Neural cell (in vitro differentiated cells): ENCODE data around the gene VPS41. TPM values are rescaled to one million over a fixed set of nuclear protein-coding genes. Genes with fewer than 3 reads are reported as not detected.

Experiments used
- H2AFZ ChIP-seq: fragments of 200-600, 300-800 bp; sonication (generic), shearing (Covaris generic); 2 replicates; pipeline ENCODE4 v1.6.0; 2014; ENCODE audit warnings: low read depth, mild to moderate bottlenecking, antibody characterized with exemption, low read length, moderate library complexity
- H3F3A ChIP-seq: fragments of 200-600 bp; shearing (Covaris generic); 2 replicates; pipeline ENCODE4 v1.6.1; 2016; ENCODE audit warnings: mild to moderate bottlenecking, moderate library complexity, mixed read lengths, antibody characterized with exemption, low read length; ENCODE audit not compliant: insufficient read depth, poor library complexity, severe bottlenecking
- H3K27ac ChIP-seq: fragments of 200-600, 300-800 bp; sonication (generic), shearing (Covaris generic); 2 replicates; pipeline ENCODE4 v1.5.1; 2014; ENCODE audit warnings: mild to moderate bottlenecking, low read length, moderate library complexity
- H3K27me3 ChIP-seq: fragments of 300-800, 200-600 bp; sonication (generic), shearing (Covaris generic); 2 replicates; pipeline ENCODE4 v1.6.0; 2014; ENCODE audit warnings: mild to moderate bottlenecking, low read depth, low read length, moderate library complexity; ENCODE audit not compliant: insufficient read depth
- H3K36me3 ChIP-seq: fragments of 300-800, 200-600 bp; sonication (generic), shearing (Covaris generic); 2 replicates; pipeline ENCODE4 v1.5.1; 2014; ENCODE audit warnings: mild to moderate bottlenecking, antibody characterized with exemption, low read length, moderate library complexity; ENCODE audit not compliant: insufficient read depth
- H3K4me2 ChIP-seq: fragments of 300-800, 200-600 bp; sonication (generic), shearing (Covaris generic); 2 replicates; pipeline ENCODE4 v1.6.0; 2014; ENCODE audit warnings: mild to moderate bottlenecking, low read length
- H3K4me3 ChIP-seq: fragments of 300-800, 200-600 bp; sonication (generic), shearing (Covaris generic); 2 replicates; pipeline ENCODE4 v1.5.1; 2014; ENCODE audit warnings: mild to moderate bottlenecking, low read length, moderate library complexity
- H3K79me2 ChIP-seq: fragments of 200-600 bp; shearing (Covaris generic); replicated peaks from 2 replicates; pipeline ENCODE4 v1.6.0; 2014; ENCODE audit warnings: mild to moderate bottlenecking, low read length, moderate library complexity; ENCODE audit not compliant: insufficient read depth
- H3K9ac ChIP-seq: fragments of 300-800, 200-600 bp; sonication (generic), shearing (Covaris generic); 2 replicates; pipeline ENCODE4 v1.6.1; 2016; ENCODE audit warnings: mild to moderate bottlenecking, low read length, mixed read lengths
- H3K9me2 ChIP-seq: fragments of 200-600 bp; shearing (Covaris generic); 2 replicates; pipeline ENCODE4 v1.6.1; 2016; ENCODE audit warnings: mild to moderate bottlenecking, low read length, mixed read lengths; ENCODE audit not compliant: insufficient read depth
- H3K9me3 ChIP-seq: fragments of 200-600, 300-800 bp; sonication (generic), shearing (Covaris generic); 2 replicates; pipeline ENCODE4 v1.6.1; 2016; ENCODE audit warnings: mild to moderate bottlenecking, mixed run types, low read length, moderate library complexity, mixed read lengths
- H4K20me1 ChIP-seq: fragments of 200-600 bp; shearing (Covaris generic); 2 replicates; pipeline ENCODE4 v1.6.1; 2016; ENCODE audit warnings: mild to moderate bottlenecking, mixed run types; ENCODE audit not compliant: insufficient read depth
- CTCF ChIP-seq: fragments of 450-650 bp; IDR thresholded peaks from 2 replicates; pipeline ENCODE4 v1.5.1; 2014; ENCODE audit warnings: antibody characterized with exemption, mild to moderate bottlenecking, moderate library complexity; ENCODE audit not compliant: poor library complexity, severe bottlenecking
- EP300 ChIP-seq: fragments of 450-650 bp; conservative IDR thresholded peaks from 2 replicates; pipeline ENCODE4 v1.6.1; 2014; ENCODE audit warnings: antibody characterized with exemption, mild to moderate bottlenecking, moderate library complexity; ENCODE audit not compliant: poor library complexity, severe bottlenecking
- EZH2 ChIP-seq: fragments of 200-600, 300-800 bp; shearing (Covaris generic), sonication (generic); IDR thresholded peaks from 2 replicates; pipeline ENCODE4 v1.6.1; 2014; ENCODE audit warnings: antibody characterized with exemption, low read length, borderline replicate concordance, mild to moderate bottlenecking; ENCODE audit not compliant: insufficient read depth, poor library complexity, severe bottlenecking
- MXI1 ChIP-seq: fragments of 450-650 bp; conservative IDR thresholded peaks from 2 replicates; pipeline ENCODE4 v1.6.1; 2014; ENCODE audit warnings: antibody characterized with exemption, mild to moderate bottlenecking; ENCODE audit not compliant: poor library complexity, severe bottlenecking
- POLR2AphosphoS5 ChIP-seq: IDR thresholded peaks from 2 replicates; pipeline ENCODE4 v1.6.1; 2012
- RAD21 ChIP-seq: fragments of 450-650 bp; conservative IDR thresholded peaks from 2 replicates; pipeline ENCODE4 v1.6.1; 2014; ENCODE audit warnings: antibody characterized with exemption, mild to moderate bottlenecking, moderate library complexity
- SMC3 ChIP-seq: fragments of 450-650 bp; conservative IDR thresholded peaks from 2 replicates; pipeline ENCODE4 v1.6.1; 2014; ENCODE audit warnings: antibody characterized with exemption, mild to moderate bottlenecking, moderate library complexity; ENCODE audit not compliant: poor library complexity
- TAF1 ChIP-seq: IDR thresholded peaks from 2 replicates; pipeline ENCODE4 v1.6.1; 2012; ENCODE audit warnings: low read depth
- polyA plus RNA-seq: library from polyadenylated mRNA; depleted of rRNA; stranded (reverse); fragments of >200 nt; gene quantifications from 2 replicates; pipeline ENCODE4 v1.2.3, GENCODE V29; 2014
- TF ChIP-seq, protein P1 (sequence below): IDR thresholded peaks from 2 replicates; pipeline ENCODE4 v1.6.1; 2012; ENCODE audit warnings: borderline replicate concordance

Gene VPS41
- polyA plus RNA-seq, 1 donor from 2014 or later = 64.0 TPM

GRCh38 chr7:38834357-38834756, 74.6 kb downstream of the VPS41 start:
- Histone ChIP-seq H3K4me2 (no peak overlapping the region), H3K79me2 (no peaks in the 10 kb centered on the region), H3K27ac (no peak overlapping the region), H3K36me3 (no peaks in the 10 kb centered on the region), H2AFZ (no peak overlapping the region), H3F3A (no peaks in the 10 kb centered on the region), H4K20me1 (no peaks in the 10 kb centered on the region), H3K4me3 (no peak overlapping the region), H3K9me2 (no peaks in the 10 kb centered on the region), H3K9me3 (no peaks in the 10 kb centered on the region), H3K27me3 (no peaks in the 10 kb centered on the region), H3K9ac (no peak overlapping the region)
- TF ChIP-seq POLR2AphosphoS5 (no peak), SMC3 (no peak), EP300 (no peak), MXI1 (no peak)
- TF ChIP-seq, protein P1, sequence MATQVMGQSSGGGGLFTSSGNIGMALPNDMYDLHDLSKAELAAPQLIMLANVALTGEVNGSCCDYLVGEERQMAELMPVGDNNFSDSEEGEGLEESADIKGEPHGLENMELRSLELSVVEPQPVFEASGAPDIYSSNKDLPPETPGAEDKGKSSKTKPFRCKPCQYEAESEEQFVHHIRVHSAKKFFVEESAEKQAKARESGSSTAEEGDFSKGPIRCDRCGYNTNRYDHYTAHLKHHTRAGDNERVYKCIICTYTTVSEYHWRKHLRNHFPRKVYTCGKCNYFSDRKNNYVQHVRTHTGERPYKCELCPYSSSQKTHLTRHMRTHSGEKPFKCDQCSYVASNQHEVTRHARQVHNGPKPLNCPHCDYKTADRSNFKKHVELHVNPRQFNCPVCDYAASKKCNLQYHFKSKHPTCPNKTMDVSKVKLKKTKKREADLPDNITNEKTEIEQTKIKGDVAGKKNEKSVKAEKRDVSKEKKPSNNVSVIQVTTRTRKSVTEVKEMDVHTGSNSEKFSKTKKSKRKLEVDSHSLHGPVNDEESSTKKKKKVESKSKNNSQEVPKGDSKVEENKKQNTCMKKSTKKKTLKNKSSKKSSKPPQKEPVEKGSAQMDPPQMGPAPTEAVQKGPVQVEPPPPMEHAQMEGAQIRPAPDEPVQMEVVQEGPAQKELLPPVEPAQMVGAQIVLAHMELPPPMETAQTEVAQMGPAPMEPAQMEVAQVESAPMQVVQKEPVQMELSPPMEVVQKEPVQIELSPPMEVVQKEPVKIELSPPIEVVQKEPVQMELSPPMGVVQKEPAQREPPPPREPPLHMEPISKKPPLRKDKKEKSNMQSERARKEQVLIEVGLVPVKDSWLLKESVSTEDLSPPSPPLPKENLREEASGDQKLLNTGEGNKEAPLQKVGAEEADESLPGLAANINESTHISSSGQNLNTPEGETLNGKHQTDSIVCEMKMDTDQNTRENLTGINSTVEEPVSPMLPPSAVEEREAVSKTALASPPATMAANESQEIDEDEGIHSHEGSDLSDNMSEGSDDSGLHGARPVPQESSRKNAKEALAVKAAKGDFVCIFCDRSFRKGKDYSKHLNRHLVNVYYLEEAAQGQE = no peak

DNA sequence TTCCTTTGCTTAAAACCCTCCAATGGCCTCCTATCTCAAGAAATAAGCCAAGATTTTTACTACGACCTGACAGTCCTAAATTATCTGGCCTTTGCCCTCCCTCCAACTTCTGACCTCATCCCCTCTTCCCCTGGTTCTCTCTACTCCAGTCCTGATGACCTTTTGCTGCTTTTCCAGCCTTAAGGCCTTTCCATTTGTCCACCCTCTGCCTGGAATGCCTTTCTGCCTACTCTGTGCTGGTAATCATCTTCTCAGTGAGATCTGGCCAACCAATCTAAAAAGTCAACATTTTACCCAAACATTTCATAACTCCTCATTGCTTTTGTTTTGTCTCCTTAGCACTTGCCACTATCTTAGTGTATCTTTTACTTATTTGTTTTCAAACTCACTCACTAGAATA, 75.7 kb downstream of the VPS41 start:
- H3K4me3 ChIP-seq = no peak overlapping the region
- H3F3A ChIP-seq = no peaks in the 10 kb centered on the region
- TF ChIP-seq, protein P1 = no peak
- TF ChIP-seq TAF1 = no peak
- no peak for TF ChIP-seq EP300
- TF ChIP-seq RAD21 = no peak
- TF ChIP-seq CTCF = no peak
- TF ChIP-seq SMC3 = no peak
- TF ChIP-seq MXI1 = no peak
- no peak for TF ChIP-seq POLR2AphosphoS5
- TF ChIP-seq EZH2 = no peak
- no peaks in the 10 kb centered on the region for H3K9me3 ChIP-seq
- no peaks in the 10 kb centered on the region for H4K20me1 ChIP-seq
- H2AFZ ChIP-seq = no peak overlapping the region
- no peak overlapping the region for H3K4me2 ChIP-seq
- no peak overlapping the region for H3K27ac ChIP-seq
- no peaks in the 10 kb centered on the region for H3K36me3 ChIP-seq
- no peak overlapping the region for H3K9ac ChIP-seq
- H3K9me2 ChIP-seq = no peaks in the 10 kb centered on the region
- no peaks in the 10 kb centered on the region for H3K79me2 ChIP-seq
- H3K27me3 ChIP-seq = no peaks in the 10 kb centered on the region
